Kidney tubule cell (primary cell): ENCODE results near the gene LAMA4.

Experiments used
- DNase-seq: peaks from one replicate; pipeline ENCODE4 v3.0.0-alpha.2; 2018; ENCODE audit warnings: low spot score

The LAMA4 gene

GRCh38 chr6:112237066-112237465 lies 17.3 kb downstream of the LAMA4 start:
- DNase-seq: no peak

- peak; percentile 75 for DNase-seq
Observed at GRCh38 chr6:112235956-112236355, 18.4 kb downstream of the LAMA4 start.

GRCh38 chr6:112234601-112235000 lies 19.8 kb downstream of the LAMA4 start:
- no peak for DNase-seq

- no peak for DNase-seq
Observed at GRCh38 chr6:112233847-112234246, 20.5 kb downstream of the LAMA4 start.

- no peak for DNase-seq
Observed at GRCh38 chr6:112232845-112233256, 21.5 kb downstream of the LAMA4 start.

GRCh38 chr6:112231594-112232060 lies 22.7 kb downstream of the LAMA4 start:
- DNase-seq: peak; percentile 50

- no peak for DNase-seq
Observed at GRCh38 chr6:112231164-112231563, 23.2 kb downstream of the LAMA4 start.

- no peak for DNase-seq
Observed at GRCh38 chr6:112228480-112229332, 25.7 kb downstream of the LAMA4 start.

GRCh38 chr6:112227992-112228391 lies 26.4 kb downstream of the LAMA4 start:
- no peak for DNase-seq

- no peak for DNase-seq
Observed at GRCh38 chr6:112227411-112227810, 27.0 kb downstream of the LAMA4 start.

- DNase-seq: no peak
Observed at GRCh38 chr6:112225691-112226090, 28.7 kb downstream of the LAMA4 start.

GRCh38 chr6:112224088-112224487 lies 30.3 kb downstream of the LAMA4 start:
- no peak for DNase-seq

GRCh38 chr6:112223070-112223861 lies 31.1 kb downstream of the LAMA4 start:
- no peak for DNase-seq

- no peak for DNase-seq
Observed at GRCh38 chr6:112221981-112222852, 32.1 kb downstream of the LAMA4 start.

- no peak for DNase-seq
Observed at GRCh38 chr6:112221561-112221960, 32.8 kb downstream of the LAMA4 start.

GRCh38 chr6:112218563-112218962 lies 35.8 kb downstream of the LAMA4 start:
- DNase-seq: no peak

- DNase-seq: peak; percentile 52
Observed at GRCh38 chr6:112216662-112217551, 37.5 kb downstream of the LAMA4 start.

GRCh38 chr6:112215488-112216284 lies 38.7 kb downstream of the LAMA4 start:
- DNase-seq: no peak

GRCh38 chr6:112214739-112215269 lies 39.6 kb downstream of the LAMA4 start:
- DNase-seq: no peak

- no peak for DNase-seq
Observed at GRCh38 chr6:112210852-112211251, 43.5 kb downstream of the LAMA4 start.
